IMR-90 (cell line): ENCODE results near the gene ABI3. TPM values are rescaled to one million over a fixed set of nuclear protein-coding genes. Genes with fewer than 3 reads are reported as not detected.

ENCODE experiments used
- ATAC-seq: fragments of 200-7000 bp; cut with Tn5 transposase; 2 replicates; pipeline ENCODE4 v1.9.1; 2020; ENCODE audit warnings: low read depth, mild to moderate bottlenecking, moderate library complexity
- BruUV-seq: library from RNA; stranded (reverse); fragments of 400-500 nt; replicated peaks from 2 replicates; lab custom pipeline; 2021; lab: Mats Ljungman, UMichigan
- CTCF ChIA-PET: fragments of 300-600 bp; formaldehyde crosslinking; extraction: SDS; loops from one replicate; lab custom pipeline; 2021; ENCODE audit warnings: antibody characterized with exemption; lab: Yijun Ruan, JAX
- POLR2A ChIA-PET: fragments of 300-600 bp; sonication (Branson Sonifier 250); formaldehyde crosslinking; loops from one replicate; lab custom pipeline; 2022; ENCODE audit warnings: antibody characterized with exemption; ENCODE audit not compliant: unreplicated experiment; lab: Charles Lee
- DNase-seq: peaks from one replicate; pipeline ENCODE4 v3.0.0; 2013
- H2AFZ ChIP-seq: replicated peaks from 2 replicates; pipeline ENCODE3; 2013; ENCODE audit warnings: low read length, mild to moderate bottlenecking; ENCODE audit not compliant: poor library complexity
- H2AK5ac ChIP-seq: 2 replicates; pipeline ENCODE4 v1.6.1; 2013; ENCODE audit warnings: low read depth, low read length, inconsistent platforms
- H2AK9ac ChIP-seq: replicated peaks from 2 replicates; pipeline ENCODE3; 2013; ENCODE audit warnings: mild to moderate bottlenecking, low read depth, low read length, moderate library complexity; ENCODE audit not compliant: poor library complexity
- H2BK120ac ChIP-seq: 2 replicates; pipeline ENCODE4 v1.6.1; 2013; ENCODE audit warnings: low read depth, low read length, inconsistent platforms
- H2BK15ac ChIP-seq: 3 replicates; pipeline ENCODE4 v1.6.1; 2013; ENCODE audit warnings: low read depth, low read length, inconsistent platforms
- H2BK20ac ChIP-seq: 2 replicates; pipeline ENCODE4 v1.6.1; 2013; ENCODE audit warnings: low read depth, mild to moderate bottlenecking, inconsistent platforms, low read length, moderate library complexity
- H2BK5ac ChIP-seq: 2 replicates; pipeline ENCODE4 v1.6.1; 2013; ENCODE audit warnings: mild to moderate bottlenecking, low read depth, low read length, inconsistent platforms; ENCODE audit not compliant: poor library complexity, severe bottlenecking
- H3K14ac ChIP-seq: replicated peaks from 2 replicates; pipeline ENCODE4 v1.6.1; 2013; ENCODE audit warnings: low read depth, low read length, inconsistent platforms
- H3K18ac ChIP-seq: 2 replicates; pipeline ENCODE4 v1.6.1; 2013; ENCODE audit warnings: low read depth, low read length, control low read depth
- H3K23ac ChIP-seq: 2 replicates; pipeline ENCODE4 v1.6.1; 2013; ENCODE audit warnings: low read depth, low read length, inconsistent platforms
- H3K27ac ChIP-seq: 2 replicates; pipeline ENCODE4 v1.5.1; 2013; ENCODE audit warnings: mild to moderate bottlenecking, control low read depth, low read length; ENCODE audit not compliant: insufficient read depth
- H3K27me3 ChIP-seq: 2 replicates; pipeline ENCODE4 v1.6.1; 2013; ENCODE audit warnings: low read length; ENCODE audit not compliant: control insufficient read depth, insufficient read depth
- H3K36me3 ChIP-seq: 2 replicates; pipeline ENCODE4 v1.6.1; 2013; ENCODE audit warnings: low read length, mixed read lengths; ENCODE audit not compliant: control insufficient read depth, insufficient read depth
- H3K4ac ChIP-seq: 2 replicates; pipeline ENCODE4 v1.6.1; 2013; ENCODE audit warnings: low read depth, low read length, inconsistent platforms
- H3K4me1 ChIP-seq: 2 replicates; pipeline ENCODE4 v1.6.1; 2013; ENCODE audit warnings: low read length, mixed read lengths; ENCODE audit not compliant: control insufficient read depth, insufficient read depth
- H3K4me2 ChIP-seq: 2 replicates; pipeline ENCODE4 v1.6.1; 2013; ENCODE audit warnings: low read depth, mild to moderate bottlenecking, control low read depth, low read length, moderate library complexity
- H3K4me3 ChIP-seq: 2 replicates; pipeline ENCODE4 v1.5.1; 2013; ENCODE audit warnings: low read depth, mild to moderate bottlenecking, control low read depth, low read length, moderate library complexity; ENCODE audit not compliant: insufficient read depth
- H3K56ac ChIP-seq: 2 replicates; pipeline ENCODE4 v1.6.1; 2013; ENCODE audit warnings: low read length, inconsistent platforms; ENCODE audit not compliant: insufficient read depth; ENCODE audit errors: extremely low read depth
- H3K79me1 ChIP-seq, 2 experiments: 2 replicates each; pipeline ENCODE4 v1.6.1; 2013; ENCODE audit warnings: low read length in 2 of 2, inconsistent platforms in 1 of 2, low read depth in 1 of 2
- H3K9ac ChIP-seq: 2 replicates; pipeline ENCODE4 v1.6.1; 2013; ENCODE audit warnings: low read depth, low read length, control low read depth
- H3K9me1 ChIP-seq: 2 replicates; pipeline ENCODE4 v1.6.1; 2013; ENCODE audit warnings: low read length, inconsistent platforms; ENCODE audit not compliant: insufficient read depth
- H3K9me3 ChIP-seq: 2 replicates; pipeline ENCODE4 v1.6.1; 2013; ENCODE audit warnings: low read length; ENCODE audit not compliant: control insufficient read depth, insufficient read depth
- H4K20me1 ChIP-seq: 2 replicates; pipeline ENCODE4 v1.6.1; 2013; ENCODE audit warnings: low read length, inconsistent platforms; ENCODE audit not compliant: insufficient read depth
- H4K5ac ChIP-seq: 2 replicates; pipeline ENCODE4 v1.6.1; 2013; ENCODE audit warnings: mild to moderate bottlenecking, low read depth, low read length, control low read depth
- H4K8ac ChIP-seq, 2 experiments: 2 replicates each; pipeline ENCODE4 v1.6.1; 2013; ENCODE audit warnings: low read depth in 2 of 2, low read length in 2 of 2, control low read depth in 1 of 2, inconsistent platforms in 1 of 2
- H4K91ac ChIP-seq: 2 replicates; pipeline ENCODE4 v1.6.1; 2013; ENCODE audit warnings: low read depth, low read length, inconsistent platforms; ENCODE audit not compliant: insufficient read depth
- NFE2L2 ChIP-seq: fragments of 150-350 bp; IDR thresholded peaks from 2 replicates; pipeline ENCODE4 v1.6.1; 2016; ENCODE audit warnings: low read depth, mild to moderate bottlenecking, low read length
- POLR2A ChIP-seq: IDR thresholded peaks from 2 replicates; pipeline ENCODE4 v1.6.1; 2012; ENCODE audit warnings: mild to moderate bottlenecking, low read depth, low read length
- WGBS, 2 experiments: methylation state at CpG; one replicate each; pipeline versions ENCODE4 v1.1.5 to v1.1.7; 2013; ENCODE audit warnings: missing lambda C conversion rate in 2 of 2; ENCODE audit not compliant: insufficient read length in 1 of 2; ENCODE audit errors: extremely low coverage in 2 of 2; 5-methylcytosine and 5-hydroxymethylcytosine counted together
- dilution Hi-C: fragments of 300-500 bp; cut with HindIII; formaldehyde crosslinking; loops from one replicate; pipeline ENCODE4 v1.14.3; 2018; ENCODE audit warnings: low sequenced_read_pairs; ENCODE audit not compliant: unreplicated experiment
- in situ Hi-C: fragments of 300-500 bp; cut with MboI; formaldehyde crosslinking; loops from 3 replicates; pipeline ENCODE4 v1.14.3; 2019; ENCODE audit warnings: low sequenced_read_pairs, inconsistent platforms, mixed read lengths
- intact Hi-C: fragments of 100-400 bp; cut with micrococcal nuclease; formaldehyde crosslinking; loops from 2 replicates; pipeline ENCODE4 v1.10.0; 2022
- polyA plus RNA-seq, 3 experiments: library from polyadenylated mRNA; depleted of rRNA; stranded (reverse); fragments of >200 nt; gene quantifications; 2 replicates each; pipeline ENCODE4 v1.2.3, GENCODE V29; 2012; ENCODE audit warnings: low replicate concordance in 1 of 3
- total RNA-seq: library from RNA; depleted of rRNA; stranded (reverse); fragments of >200 nt; gene quantifications from 2 replicates; pipeline ENCODE4 v1.2.3, GENCODE V29; 2012

ABI3 gene
- total and polyA plus RNA-seq, 2 of the 4 experiments (the other 2 are of a cell fraction) = 1.1 to 1.2 TPM

GRCh38 chr17:49162866-49163265 is 47.6 kb upstream of the ABI3 start:
- Histone ChIP-seq H3K56ac (no peak overlapping the region), H3K9me3 (no peaks in the 10 kb centered on the region), H3K4me3 (no peak overlapping the region), H3K4me2 (no peak overlapping the region), H4K8ac (no peak overlapping the region), H3K4ac (no peak overlapping the region), H4K5ac (no peak overlapping the region), H3K14ac (no peak overlapping the region), H3K18ac (no peak overlapping the region), H3K4me1 (peaks cover 2% of the 10 kb centered on the region; the same call in 1 of the 2 replicates), H2AFZ (no peak overlapping the region), H2BK15ac (no peak overlapping the region), H2AK5ac (no peak overlapping the region), H3K79me1 (no peaks in the 10 kb centered on the region), H2BK120ac (no peak overlapping the region), H3K27ac (no peak overlapping the region), H3K36me3 (no peaks in the 10 kb centered on the region), H2BK20ac (no peak overlapping the region), H3K9ac (no peak overlapping the region), H3K23ac (no peak overlapping the region), H4K20me1 (no peaks in the 10 kb centered on the region), H3K27me3 (peaks cover 46% of the 10 kb centered on the region), H4K91ac (no peak overlapping the region), H2AK9ac (no peak overlapping the region), H3K9me1 (no peaks in the 10 kb centered on the region), H2BK5ac (no peak overlapping the region)
- ChIA-PET CTCF (no interaction called here), POLR2A (no interaction called here)
- DNase-seq (no peak), ATAC-seq (no peak)
- intact Hi-C loops = no loop called here
- 54% methylated on average over 2 of the region's 4 CpGs; no CpG with 5 or more reads in 1 of the 2 experiments for WGBS, 2 experiments
- in situ Hi-C loops = no loop called here
- no peak for TF ChIP-seq NFE2L2
- no peak for TF ChIP-seq POLR2A
- dilution Hi-C loops = no loop called here
- BruUV-seq = no TSS peak
